ENCODE measurements around the gene YIPF3.
"Not testable (repeated sequence)": the region's sequence is repeated elsewhere in the genome, so short reads cannot be mapped to it uniquely, and the experiment has no call there.

YIPF3 gene

DNA sequence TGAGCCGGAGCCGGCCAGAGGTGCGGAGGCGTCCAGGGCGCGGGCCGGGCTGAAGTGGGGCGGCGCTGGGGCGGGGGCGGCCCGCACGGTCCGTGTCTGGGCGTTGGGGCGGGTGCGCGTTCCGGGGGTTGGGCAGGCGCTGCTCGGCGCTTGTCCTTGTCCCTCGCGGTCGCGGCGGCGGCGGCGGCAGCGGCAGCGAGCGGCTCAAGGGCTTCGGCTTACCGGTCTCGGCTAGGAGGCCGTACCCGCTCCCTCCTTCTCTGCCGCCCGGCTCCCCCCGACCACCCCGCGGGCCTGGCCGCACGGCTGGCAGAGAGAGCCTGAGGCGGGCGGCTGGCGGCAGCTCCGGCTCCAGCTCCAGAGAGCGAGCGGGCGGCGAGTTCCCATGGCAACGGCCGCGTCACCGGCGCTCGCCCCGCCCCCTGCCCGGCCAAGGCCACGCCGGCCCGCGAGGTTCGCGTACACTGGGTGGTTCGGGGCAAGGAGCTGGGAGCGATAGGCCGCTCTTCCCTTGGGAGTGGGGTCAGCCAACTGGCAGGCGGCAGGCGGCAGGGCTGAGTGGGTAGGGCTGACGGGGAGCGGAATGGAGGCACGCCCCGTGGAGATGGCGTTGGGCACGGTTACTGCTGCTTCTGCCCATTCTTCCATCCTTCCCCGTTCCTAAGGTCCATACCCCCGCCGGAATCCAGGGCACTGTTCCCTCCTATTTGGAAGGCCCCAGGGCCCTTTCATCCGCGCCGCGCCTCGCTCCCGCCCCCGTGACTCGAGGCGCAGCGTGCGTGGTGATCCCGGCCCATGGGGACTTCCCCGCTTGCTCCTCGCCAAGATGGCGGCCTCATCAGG, 6.5 kb downstream of the YIPF3 start, which contains the start of gene LRRC73:
LRRC73 (minus strand) TSS at position 363 of the 843 bp plus-strand sequence. CDS start 561 bp downstream, outside the sequence.
- peak; percentile 74 for DNase-seq (ENCODE audit: low spot score)

DNA sequence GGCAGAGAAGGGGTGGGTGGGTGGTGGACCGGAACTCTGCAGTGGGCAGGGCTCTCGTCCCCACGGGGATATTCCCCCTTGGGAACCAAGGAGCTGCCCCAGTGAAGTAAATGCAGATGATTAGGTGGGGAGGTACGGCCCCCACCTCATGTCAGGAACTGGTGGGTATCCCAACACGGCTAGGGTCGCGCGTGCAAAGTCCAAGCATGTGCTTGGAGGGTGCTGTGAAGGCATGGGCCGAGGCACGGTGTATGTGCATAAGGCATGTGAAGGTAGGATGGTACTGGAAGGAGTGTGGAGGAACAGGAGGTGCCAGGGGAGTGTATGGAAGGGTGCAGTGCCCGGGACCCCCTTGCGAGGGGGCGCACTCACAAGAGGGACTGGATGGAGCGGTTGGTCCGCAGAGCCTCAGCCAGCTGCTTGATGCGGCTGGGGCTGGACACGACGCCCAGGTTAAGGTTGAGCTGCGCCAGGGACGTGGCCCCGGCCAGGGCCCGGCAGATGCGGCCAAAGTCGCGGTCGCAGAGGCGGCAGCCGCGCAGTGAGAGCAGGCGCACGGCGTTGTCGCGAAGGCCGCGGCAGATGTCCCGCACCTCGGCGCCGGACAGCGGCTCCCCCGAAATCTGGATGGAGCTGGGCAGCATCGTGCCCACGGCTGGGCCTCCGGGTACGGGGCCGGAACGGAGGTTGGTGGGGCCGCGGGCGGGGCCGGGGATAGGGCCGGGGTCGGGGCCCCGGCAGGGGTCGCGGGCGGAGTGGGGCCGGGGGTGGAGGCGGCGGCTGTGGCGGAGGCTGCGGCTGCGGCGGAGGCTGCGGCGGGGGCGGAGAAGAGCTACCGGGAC, 7.4 kb downstream of the YIPF3 start:
- no peak for DNase-seq (ENCODE audit: low spot score)

DNA sequence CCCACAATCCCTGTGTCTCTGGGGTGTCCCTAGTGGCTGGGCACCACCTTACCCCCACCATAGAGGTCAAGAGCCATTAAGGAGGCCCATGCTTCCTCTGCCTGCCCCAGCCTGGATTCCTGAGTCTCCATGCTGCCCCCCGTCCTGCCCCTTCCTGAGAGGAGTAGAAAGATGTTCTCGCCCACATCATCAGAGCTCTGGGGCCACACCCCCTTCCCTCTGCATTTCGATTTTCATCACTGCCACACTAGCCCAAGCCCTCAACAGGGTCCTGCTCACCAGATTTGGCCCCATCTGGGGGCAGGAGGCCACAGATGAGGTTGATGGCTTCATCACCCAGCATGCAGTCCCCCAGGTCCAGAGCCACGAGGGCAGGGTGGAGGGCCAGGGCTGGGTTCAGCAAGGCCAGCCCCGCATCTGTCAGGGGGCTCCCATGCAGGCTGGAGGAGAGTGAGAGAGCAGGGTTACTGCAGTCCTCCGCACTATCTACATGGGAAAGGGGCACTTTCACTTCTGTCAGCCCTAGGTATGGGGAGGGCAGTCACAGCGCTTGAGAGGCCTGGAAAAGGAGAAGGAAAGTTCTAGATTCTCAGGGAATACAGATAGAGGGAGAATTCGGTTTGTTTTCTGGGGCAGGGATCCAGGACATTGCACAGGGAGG, 8.1 kb downstream of the YIPF3 start:
- DNase-seq (ENCODE audit: low spot score) = no peak

DNA sequence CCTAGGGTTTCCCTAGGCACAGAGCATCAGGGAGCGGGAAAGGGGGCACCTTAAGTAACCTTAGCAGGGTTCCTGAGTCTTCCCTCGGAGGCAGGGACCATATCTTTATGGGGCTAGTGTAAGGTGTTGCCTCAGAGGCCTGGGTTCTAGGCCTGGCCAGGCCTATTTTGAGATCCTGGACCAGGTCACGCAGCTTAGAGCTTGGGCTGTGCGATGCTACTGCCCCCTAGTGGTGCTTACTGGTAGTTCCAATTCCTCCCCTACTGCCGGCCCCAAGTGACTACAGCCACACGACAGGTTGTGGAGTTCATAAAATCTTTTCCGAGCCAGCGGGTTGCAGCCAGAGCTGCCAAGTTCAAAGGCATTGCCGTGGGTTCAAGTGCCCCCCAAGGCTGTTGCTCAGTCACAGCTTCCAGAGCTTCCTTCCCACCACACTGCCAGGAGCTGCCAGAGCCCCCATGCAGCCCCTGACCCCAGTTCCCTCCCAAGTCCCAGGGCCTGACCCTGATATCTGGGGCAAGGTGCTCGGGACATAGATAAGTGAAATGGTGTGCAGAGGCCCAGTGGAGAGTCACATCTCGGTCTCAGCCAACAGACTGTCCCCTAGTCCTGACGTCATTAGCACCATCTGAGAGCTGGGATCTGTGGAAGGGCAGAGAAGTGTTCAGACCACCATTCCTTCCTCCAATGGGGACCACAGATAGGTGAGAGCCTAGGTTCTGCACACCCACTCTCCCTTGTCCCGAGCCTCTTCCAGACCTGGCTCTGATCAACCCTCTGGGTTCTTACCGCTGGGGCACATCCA, 9.9 kb downstream of the YIPF3 start:
- peak; percentile 86 for DNase-seq (ENCODE audit: low spot score)

DNA sequence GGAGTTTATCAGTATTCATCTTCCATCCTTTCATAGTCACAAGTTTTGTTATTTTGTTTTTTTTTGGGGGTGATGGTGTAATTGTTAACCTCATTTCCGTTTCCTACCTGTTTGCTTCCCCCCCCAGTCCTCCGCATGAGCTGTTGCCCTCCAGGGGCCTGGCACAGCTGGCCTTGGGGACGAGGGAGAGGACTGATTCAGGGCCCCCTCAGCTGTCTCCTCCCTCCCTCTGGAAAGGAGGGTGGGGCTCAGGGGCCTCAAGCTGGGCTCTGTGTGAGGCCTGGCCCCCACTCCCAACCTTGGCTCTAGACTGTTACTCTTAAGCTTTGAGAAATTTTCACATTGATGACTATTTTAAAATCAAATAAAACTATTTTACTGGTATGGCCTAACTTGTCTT, 10.6 kb downstream of the YIPF3 start:
- DNase-seq (ENCODE audit: low spot score) = no peak

DNA sequence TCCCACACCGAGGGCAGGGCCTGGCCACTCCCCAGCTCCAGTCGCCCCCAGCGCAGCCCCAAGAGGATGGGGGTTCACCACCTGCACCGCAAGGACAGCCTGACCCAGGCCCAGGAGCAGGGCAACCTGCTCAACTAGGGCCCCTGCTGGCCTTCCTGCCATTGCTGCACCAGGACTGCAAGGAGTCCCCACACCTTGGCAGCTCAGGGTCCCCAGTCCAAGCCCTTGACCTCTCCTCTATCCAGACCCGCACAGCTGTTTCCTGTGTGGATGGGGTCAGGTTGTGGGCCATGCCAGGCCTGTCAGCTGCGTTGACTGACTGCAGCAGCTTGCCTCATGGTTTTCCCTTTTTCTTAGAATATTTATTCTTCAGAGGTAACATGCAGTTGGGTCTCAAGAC, 11.0 kb downstream of the YIPF3 start:
- no peak for DNase-seq (ENCODE audit: low spot score)

DNA sequence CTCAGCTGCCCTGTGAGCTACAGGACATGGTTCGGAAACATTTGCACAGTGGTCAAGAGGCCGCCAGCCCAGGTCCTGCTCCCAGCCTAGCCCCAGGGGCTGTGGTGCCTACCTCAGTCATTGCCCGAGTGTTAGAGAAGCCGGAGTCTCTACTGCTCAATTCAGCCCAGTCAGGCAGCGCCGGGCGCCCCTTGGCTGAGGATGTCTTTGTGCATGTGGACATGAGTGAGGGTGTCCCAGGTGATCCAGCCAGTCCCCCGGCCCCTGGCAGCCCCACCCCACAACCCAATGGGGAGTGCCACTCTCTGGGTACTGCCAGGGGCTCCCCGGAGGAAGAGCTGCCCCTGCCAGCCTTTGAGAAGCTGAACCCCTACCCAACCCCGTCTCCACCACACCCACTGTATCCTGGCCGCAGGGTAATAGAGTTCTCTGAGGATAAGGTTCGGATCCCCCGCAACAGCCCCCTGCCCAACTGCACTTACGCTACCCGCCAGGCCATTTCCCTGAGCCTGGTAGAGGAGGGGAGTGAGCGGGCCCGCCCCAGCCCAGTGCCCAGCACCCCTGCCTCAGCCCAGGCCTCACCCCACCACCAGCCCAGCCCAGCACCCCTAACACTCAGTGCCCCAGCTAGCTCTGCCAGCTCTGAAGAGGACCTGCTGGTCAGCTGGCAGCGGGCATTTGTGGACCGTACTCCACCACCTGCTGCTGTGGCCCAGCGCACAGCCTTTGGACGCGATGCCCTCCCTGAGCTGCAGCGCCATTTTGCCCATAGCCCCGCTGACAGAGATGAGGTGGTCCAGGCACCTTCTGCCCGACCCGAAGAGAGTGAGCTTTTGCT, 11.8 kb downstream of the YIPF3 start:
- no peak for DNase-seq (ENCODE audit: low spot score)

DNA sequence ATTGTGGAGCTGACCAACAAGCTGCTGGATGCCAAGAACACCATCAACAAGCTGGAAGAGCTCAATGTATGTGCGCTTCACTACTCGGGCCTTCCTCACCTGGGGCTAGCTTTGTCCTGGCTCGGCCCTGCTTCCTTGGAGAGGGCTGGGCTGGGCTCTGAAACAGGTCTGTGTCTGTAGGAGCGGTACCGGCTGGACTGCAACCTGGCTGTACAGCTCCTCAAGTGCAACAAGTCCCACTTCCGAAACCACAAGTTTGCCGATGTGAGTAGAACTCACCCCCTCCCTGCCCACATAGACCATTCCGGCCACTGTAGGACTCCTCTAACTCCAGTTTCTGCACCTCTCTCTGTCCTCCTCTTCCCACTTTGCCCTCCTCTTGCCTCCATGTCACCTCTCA, 13.3 kb downstream of the YIPF3 start:
- no peak for DNase-seq (ENCODE audit: low spot score)

DNA sequence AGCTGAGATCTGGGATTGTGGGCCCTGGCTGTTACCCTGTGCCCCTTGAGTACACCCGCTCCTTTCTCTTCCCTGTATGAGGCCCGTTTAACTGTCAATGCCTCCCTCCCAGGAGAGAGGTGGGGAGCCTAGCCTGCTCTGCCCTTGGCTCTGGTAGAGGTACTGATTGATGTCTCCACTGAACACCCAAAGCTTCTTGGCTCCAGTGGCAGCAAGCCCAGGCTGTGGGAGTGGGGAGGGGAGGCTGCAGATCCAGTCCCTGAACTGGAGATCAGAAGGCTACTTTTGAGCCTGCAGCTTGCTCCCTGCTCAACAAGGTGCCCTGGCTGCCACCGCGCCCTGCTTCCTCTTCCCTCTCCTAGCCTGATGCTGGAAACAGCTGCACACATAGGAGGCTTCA, 14.1 kb downstream of the YIPF3 start:
- DNase-seq (ENCODE audit: low spot score) = no peak

DNA sequence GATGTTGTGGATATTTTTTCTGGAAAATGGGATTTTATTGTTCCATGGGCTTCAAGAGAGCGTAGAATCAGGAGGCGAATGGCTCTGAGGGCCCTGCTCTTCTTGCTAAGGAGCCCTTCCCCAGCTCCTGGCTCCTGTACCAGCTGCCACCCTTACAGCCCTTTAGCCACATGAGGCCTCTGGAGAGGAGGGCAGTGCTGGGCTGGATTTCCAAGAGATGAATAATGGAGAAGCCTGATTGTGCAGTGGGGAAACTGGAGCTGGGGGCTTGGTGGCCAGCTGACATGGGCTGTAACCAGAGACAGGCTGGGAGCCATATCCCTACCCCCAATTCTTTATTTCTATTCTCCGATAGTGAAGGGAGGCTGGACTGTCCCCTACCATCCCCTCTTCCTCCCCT, 15.8 kb downstream of the YIPF3 start:
- no peak for DNase-seq (ENCODE audit: low spot score)

DNA sequence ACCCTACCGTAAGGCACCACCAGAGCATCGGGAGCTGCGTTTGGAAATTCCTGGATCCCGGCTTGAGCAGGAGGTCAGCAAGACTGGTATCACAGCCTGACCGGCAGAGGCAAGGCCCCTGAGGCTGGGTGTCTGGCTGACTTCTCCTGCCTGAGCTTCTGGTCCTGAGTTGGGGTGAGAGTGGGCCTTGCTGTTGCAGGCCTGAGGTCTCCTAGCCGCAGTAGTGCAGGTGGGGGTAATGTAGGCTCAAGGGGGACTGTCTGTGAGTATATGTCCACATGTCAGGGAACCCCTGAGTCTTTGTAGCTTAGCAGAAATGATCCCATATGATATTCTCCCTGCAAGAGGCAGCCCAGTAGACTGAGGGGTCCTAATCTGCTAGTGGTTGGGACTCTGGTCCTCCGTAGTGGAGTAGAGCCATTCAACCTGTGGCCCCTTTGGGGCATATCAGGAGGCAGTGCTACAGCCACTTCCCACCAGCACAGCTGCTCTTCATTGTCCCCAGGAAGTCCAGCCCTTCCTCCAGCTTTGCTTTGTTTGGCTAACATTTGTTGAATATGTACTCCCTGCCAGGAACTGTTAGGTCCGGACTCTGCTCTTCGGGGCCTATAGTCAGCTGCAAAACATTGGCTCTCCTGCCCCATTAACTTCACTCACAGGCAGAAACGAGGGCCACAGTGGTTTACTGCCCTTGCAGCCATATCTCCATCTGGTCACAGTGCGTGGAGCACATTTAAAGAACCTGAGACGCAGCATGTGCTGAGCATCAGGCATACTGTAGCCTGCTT, 17.5 kb downstream of the YIPF3 start:
- DNase-seq (ENCODE audit: low spot score) = no peak

DNA sequence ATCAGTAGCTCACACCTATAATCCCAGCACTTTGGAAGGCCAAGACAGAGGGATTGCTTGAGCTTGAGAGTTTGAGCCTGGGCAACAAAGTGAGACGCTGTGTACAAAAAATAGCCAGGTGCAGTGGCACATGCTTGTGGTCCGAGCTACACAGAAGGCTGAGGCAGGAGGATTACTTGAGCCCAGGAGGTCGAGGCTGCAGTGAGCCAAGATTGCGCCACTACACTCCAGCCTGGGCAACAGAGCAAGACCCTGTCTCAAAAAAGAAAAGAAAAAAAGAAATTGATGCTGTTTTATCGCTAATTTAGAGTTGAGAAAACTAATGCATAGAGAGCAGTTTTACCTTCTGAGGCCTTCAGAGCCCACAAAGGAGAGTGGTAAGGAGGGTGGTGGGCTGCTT, 18.4 kb downstream of the YIPF3 start:
- not testable (repeated sequence) for DNase-seq (ENCODE audit: low spot score)

DNA sequence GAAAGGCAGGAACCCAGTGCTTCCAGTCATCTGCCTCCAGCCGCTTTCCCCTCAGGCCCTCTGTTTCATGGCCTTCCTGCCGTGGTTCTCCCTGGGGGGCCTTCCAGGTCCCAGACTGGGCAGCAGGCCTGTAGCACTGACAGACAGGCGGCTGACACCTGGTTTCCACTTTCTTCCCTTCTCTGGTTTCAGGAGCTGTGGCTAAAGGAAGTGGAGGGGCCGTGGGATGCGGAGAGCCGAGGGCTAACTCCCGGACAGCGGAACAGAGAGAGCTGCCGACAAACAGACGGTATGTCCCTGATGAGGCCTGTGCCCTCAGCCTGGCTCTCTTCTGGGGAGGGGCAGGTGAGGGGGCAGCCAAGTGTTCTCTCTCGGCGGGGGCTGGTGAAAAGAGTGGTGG, 19.0 kb downstream of the YIPF3 start:
- DNase-seq (ENCODE audit: low spot score) = no peak

DNA sequence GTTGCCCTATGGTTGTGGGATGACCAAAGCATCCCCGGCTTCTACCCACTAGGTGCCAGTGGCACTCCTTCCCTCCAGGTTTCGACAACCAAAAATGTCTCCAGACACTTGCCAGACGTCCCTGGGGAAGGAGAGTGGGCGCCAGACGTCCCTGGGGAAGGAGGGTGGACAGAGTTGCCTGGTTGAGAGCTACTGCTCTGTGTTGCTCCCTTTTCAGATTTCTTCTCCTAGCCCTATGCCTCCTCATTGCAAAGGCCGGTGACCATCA, 19.7 kb downstream of the YIPF3 start:
- DNase-seq (ENCODE audit: low spot score) = no peak

DNA sequence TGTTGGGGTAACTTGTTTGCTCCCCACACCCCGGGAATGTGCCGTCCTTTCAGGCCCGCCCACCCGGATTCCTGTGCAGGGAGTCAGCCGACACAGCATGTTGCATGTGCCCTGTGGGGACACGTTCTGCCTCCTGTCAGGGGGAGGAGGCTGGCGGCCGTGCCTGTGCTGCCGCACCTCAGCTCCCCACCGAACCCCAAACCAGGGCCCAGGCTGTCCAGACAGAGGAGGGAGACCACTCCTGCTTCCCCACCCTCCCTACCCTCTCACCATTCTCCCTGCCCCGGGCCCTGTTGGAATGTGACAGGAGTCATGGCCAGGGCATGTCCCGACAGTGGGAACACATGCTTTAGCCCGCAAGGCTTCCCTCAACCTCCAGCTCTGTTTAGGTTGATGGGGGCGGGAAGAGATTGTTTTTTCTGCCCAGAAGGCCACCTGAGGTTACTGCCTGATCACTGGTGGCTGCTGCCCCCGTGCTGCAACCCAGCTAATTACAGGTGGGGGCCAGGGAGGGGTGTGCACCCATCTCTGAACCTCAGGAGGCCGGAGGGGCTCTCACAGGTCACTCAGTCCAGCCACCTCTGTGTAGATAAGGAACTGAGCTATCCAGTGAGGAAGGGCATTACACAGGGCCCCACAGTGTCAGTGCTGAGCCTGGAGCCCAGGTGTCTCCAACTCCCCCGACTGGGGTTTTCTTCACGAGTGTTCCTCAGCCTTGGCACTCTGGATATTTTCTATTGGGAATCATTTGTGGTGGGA, 20.2 kb downstream of the YIPF3 start:
- DNase-seq (ENCODE audit: low spot score) = no peak

DNA sequence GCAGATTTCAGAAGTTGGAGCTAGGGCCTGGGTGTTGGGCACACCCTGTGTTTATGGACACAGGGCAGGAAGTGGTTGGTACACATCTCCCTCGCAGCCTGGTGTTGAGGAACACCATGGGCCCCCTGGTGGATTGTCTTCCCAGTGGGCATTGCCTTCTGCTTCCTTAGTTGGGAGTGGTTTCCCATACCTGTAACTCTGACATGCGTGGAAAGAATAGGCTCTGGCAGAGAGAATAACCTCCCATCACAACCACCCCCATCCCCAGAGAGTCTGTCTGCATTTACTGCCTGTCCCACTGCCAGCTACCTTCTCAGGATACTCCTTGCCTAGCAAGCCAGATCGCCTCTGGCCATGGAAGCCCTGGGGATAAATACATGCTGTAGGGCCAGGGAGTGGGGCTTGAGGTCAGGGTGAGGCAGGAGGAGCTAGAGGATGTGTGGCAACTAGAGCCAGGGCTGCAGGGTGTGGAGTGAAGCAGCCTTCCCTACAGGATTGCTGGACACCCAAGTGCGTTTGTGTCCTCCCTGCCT, 21.3 kb downstream of the YIPF3 start:
- no peak for DNase-seq (ENCODE audit: low spot score)

DNA sequence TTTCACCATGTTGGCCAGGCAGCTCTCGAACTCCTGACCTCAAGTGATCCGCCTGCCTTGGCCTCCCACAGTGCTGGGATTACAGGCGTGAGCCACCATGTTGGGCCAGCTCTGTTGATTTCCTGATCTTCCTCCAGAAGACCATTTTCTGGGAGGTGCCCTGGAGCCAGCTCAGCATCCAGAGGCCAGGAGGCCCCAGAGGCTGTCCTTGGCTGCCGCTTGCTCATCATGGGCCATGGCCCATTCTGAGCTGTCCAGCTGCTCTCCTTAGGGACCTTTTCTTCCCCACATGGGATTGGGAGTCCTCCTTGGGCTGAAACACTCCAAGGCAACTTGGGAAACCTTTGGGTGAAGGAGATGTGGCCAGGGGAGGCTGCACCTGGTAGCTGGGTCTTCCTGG, 22.0 kb downstream of the YIPF3 start:
- no peak for DNase-seq (ENCODE audit: low spot score)

DNA sequence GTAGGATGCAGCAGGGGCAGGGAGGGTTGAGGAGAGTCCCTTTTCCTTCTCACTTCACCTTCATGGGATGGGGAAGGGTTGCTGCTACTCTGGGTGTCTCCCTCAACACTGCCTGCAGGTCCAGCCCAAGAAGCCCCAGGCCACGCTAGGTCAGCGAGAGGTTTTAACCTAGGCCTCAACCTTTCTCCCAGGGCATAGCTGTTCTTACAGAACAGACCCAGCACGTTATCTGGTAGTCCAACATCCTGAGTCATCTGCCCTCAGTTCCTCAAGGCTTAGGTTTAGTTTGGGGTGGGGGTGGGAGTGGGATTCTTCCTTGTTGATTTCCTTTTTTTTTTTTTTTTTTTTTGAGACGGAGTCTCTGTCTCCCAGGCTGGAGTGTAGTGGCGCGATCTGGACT, 22.4 kb downstream of the YIPF3 start:
- no peak for DNase-seq (ENCODE audit: low spot score)

DNA sequence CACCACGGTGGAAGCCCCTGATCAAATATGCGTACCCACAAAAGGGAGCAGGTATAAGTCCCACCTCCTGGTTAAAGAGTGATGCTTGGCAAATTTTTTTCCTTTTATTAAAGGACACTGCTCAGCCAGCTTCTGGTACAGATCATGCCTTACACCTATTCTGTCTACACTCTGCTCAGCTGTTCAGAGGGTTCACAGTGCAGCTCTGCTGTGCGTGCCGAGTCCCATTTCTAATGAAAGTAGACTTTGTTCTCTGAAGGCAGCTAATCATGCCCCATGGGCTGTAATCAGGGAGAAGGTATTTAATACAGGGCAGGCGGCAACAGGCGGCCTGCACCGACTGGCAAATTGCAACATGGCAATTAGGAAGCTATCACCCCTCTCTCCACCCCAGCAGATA, 22.9 kb downstream of the YIPF3 start:
- no peak for DNase-seq (ENCODE audit: low spot score)
